NCI-H1417 treated with DMSO at 0.1 percent for 48 hours (cell line): ENCODE measurements around the gene TCL1B.

Source experiments
- DNase-seq: peaks from one replicate; lab custom pipeline; 2025; lab: John Stamatoyannopoulos, UW

The TCL1B gene

DNA sequence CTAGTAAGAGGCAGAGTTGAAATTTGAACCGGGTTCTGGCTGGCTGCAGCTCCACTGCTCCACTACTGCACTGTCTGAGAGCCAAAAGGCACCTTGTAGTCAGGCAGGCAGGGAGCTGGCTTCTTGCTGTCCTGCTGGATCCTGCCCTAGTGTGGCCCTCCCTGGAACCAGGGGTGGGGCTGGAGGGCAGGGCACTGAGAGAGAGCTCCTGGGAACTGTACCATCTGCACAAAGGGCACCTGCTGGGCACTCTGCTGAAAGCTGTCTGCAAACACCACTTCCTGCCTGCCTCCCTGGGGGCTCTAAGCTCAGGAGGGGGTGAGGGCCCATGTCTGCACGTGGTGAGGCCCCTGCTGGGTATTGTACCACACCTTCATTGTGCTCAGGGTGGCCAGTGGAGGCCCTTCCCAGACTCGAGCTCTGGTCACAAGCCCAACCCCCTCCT, 19.0 kb upstream of the TCL1B start:
- DNase-seq, result peak; percentile 70

DNA sequence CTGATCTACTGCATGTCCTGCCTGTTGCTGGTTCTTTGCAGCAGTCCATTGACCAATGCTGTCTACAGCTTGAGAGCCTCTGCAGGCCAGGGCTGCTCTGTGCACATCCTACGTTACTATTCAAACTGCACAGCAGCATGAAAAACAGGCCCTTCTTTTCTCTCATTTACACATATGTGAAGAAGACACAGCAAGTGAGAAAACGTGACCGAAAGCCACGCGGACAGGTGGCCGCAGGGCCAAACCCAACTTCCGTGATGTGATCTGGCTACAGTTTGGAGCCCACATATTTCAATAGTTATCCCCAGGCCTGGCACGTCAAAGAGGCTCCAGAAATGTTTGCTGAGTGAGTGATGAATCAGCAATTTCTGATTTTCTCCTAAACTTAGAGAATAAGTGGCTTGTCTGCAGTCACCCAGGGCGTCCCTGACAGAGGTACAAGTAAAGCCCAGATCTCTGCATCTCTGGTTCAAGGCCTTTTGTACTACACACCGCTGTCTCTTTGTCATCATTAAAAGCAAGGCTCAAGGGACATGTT, 17.9 kb upstream of the TCL1B start:
- no peak for DNase-seq

- no peak for DNase-seq
Measured at GRCh38 chr14:95674613-95675012, 11.6 kb upstream of the TCL1B start.

GRCh38 chr14:95675486-95675885, 10.7 kb upstream of the TCL1B start:
- DNase-seq, result no peak

DNA sequence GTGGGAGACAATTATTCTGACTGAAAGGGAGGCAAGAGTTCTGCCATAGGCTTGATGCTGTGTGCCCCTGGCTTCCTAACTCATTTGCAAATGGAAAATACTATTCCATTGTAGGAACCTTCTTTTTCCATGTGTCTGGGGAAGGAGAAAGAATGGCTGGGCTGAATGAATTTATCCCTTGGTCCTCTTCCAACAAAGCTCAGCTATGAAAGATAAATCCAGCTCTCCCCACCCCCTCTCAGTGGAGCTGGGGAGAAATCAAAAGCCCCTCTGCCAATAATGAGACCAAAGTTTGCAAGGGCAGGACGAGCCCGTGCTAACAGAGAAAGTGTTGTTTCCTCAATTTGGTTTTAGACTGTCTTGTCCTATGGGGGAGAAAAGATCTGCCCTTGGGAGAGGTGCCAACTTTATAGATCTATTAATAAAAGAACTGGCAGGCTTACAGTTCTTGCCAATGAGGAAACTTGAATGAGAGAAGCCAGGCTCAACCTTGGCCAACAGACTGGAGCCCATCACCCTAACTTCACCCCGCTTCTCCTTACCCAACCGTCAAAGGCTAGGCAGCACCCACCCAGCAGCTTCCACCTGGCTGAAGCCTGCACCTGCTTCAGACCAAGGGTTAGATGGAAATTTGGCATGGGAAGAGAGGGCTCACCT, 8.9 kb upstream of the TCL1B start:
- DNase-seq, result no peak

- no peak for DNase-seq
Measured at GRCh38 chr14:95679148-95679815, 6.9 kb upstream of the TCL1B start.

GRCh38 chr14:95679998-95680735, 6.1 kb upstream of the TCL1B start:
- peak; percentile 58 for DNase-seq

DNA sequence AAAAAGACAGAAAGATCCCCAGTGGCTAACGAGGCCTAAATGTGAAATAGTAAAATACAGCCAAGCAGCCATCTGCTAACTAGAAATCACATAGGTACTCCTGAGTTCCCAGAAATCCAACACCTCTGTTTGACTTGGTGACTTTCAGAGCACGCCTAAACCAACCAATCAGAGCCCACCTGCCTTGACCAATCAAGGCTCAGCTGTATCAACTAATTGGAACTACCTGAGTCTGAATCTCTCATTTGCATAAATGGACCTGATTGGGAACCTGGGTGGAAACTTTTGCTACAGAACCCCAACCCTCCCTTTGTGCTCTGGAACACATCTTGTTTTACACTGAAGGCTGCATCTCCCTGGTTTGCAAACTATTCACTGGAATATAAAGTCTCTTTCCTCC, 5.1 kb upstream of the TCL1B start:
- DNase-seq, result no peak

- no peak for DNase-seq
Measured at GRCh38 chr14:95683793-95684192, 2.4 kb upstream of the TCL1B start.

GRCh38 chr14:95686935-95687334, 709 bp downstream of the TCL1B start:
- DNase-seq, result peak; percentile 20

- DNase-seq, result no peak
Measured at GRCh38 chr14:95689441-95689840, 3.2 kb downstream of the TCL1B start.

- DNase-seq, result no peak
Measured at GRCh38 chr14:95690815-95691214, 4.6 kb downstream of the TCL1B start.

GRCh38 chr14:95691591-95691990, 5.4 kb downstream of the TCL1B start:
- no peak for DNase-seq

- no peak for DNase-seq
Measured at GRCh38 chr14:95692109-95692508, 5.9 kb downstream of the TCL1B start.

DNA sequence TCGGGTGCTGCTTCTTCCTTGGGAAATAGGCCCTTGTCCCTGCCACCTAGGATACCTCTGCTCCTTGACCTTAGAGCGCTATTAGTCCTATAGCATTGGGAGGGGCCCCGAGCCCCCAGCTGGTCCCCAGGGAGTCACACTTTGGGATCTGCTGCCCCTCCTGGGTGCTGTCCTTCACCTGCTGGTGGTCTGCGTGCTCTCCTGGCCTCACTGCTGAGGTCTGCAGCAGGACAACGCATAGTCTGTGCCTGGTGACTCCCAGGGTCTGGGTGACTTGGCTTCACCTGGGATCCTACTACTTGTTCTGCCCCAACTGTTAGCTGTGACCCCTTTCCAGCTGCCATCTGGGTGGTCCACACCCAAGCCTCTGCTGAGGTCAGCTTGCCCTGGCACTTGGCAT, 8.8 kb downstream of the TCL1B start:
- DNase-seq, result no peak

GRCh38 chr14:95695913-95696312, 9.7 kb downstream of the TCL1B start:
- no peak for DNase-seq

- DNase-seq, result no peak
Measured at GRCh38 chr14:95696741-95697140, 10.5 kb downstream of the TCL1B start.

DNA sequence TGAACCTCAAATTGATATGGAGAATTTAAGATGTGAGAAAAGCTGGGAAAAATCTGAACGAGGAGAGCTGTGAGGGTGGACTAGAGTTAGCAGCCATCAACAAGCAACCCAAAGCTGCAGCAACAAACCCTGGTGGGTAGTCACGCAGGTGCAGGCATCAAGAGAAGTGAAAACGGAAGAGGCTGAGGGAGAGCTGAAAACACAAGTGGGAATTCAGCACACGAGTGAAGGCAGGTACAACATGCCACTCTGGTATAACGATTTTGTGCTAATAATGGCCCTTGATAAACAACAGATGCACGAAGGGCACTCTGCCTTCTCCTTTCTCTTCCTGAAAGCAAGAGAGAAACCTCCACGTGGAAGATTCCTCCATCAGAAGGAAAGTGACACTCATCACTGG, 11.5 kb downstream of the TCL1B start:
- no peak for DNase-seq

GRCh38 chr14:95698287-95698686, 12.1 kb downstream of the TCL1B start:
- no peak for DNase-seq

DNA sequence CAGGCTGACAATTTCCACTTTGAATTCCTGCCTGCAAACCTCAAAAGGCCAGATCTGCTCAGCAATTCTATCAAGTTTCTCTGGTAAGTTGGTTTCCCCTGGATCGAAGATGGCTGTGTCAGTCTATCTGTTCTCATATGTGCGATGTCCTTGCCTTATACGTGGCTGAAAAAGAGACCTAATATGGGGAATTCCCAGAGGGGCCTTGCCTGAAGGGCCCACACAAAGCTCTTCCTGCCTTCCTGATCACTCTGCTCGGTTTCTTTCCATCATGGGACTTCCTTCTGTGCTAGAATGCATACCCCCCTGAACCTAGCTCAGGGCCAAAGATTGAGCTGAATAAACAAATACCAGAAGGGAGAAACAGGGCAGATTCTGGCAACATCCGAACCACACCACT, 13.2 kb downstream of the TCL1B start:
- no peak for DNase-seq

- DNase-seq, result no peak
Measured at GRCh38 chr14:95700221-95700976, 14.2 kb downstream of the TCL1B start.

GRCh38 chr14:95701846-95702221, 15.6 kb downstream of the TCL1B start:
- no peak for DNase-seq
